Ascending aorta (tissue), 2 donors: ENCODE data around the gene MEDAG. TPM values are rescaled to one million over a fixed set of nuclear protein-coding genes. Genes with fewer than 3 reads are reported as not detected.
A peak's percentile ranks its signal among the peaks of the same experiment; 100 is the strongest.

Source experiments
- DNase-seq, 2 donors: peaks; one replicate each; pipeline ENCODE4 v3.0.0-alpha.2; 2019; ENCODE audit warnings: low spot score in 2 of 2
- H3K27ac ChIP-seq, 2 donors: fragments of 200-600 bp; sonication (generic); one replicate each; pipeline ENCODE4 v1.5.1; 2016 to 2017; ENCODE audit warnings: mild to moderate bottlenecking in 1 of 2
- H3K27me3 ChIP-seq: fragments of 200-600 bp; sonication (generic); one replicate; pipeline ENCODE4 v1.5.1; 2017
- H3K36me3 ChIP-seq, 2 donors: fragments of 200-600 bp; sonication (generic); one replicate each; pipeline ENCODE4 v1.5.1; 2016
- H3K4me1 ChIP-seq, 2 donors: fragments of 200-600 bp; sonication (generic); one replicate each; pipeline ENCODE4 v1.5.1; 2016 to 2017; ENCODE audit warnings: mild to moderate bottlenecking in 1 of 2
- H3K4me3 ChIP-seq, 2 donors: fragments of 200-600 bp; sonication (generic); one replicate each; pipeline ENCODE4 v1.5.1; 2016 to 2017; ENCODE audit warnings: mild to moderate bottlenecking in 1 of 2
- H3K9me3 ChIP-seq, 2 donors: fragments of 200-600 bp; sonication (generic); one replicate each; pipeline ENCODE4 v1.5.1; 2016
- intact Hi-C: fragments of 100-400 bp; cut with DNase I; formaldehyde crosslinking; loops from one replicate; pipeline ENCODE4 v1.15.1; 2023
- total RNA-seq: library from RNA; depleted of rRNA; stranded (reverse); fragments of >200 nt; gene quantifications from one replicate; pipeline ENCODE4 v1.1.0, GENCODE V29; 2016
- TF ChIP-seq, protein P1 (sequence below), 3 experiments: fragments of 200-600 bp in 2 of 3; fragments of 450-650 bp in 1 of 3; sonication (generic) in 2 of 3; IDR thresholded peaks; one replicate each; pipeline ENCODE4 v1.5.1; 2016 to 2019; ENCODE audit warnings: antibody characterized with exemption in 3 of 3, mild to moderate bottlenecking in 1 of 3, moderate library complexity in 1 of 3

MEDAG gene
- total RNA-seq, 1 donor from 2014 or later = 98.8 TPM

DNA sequence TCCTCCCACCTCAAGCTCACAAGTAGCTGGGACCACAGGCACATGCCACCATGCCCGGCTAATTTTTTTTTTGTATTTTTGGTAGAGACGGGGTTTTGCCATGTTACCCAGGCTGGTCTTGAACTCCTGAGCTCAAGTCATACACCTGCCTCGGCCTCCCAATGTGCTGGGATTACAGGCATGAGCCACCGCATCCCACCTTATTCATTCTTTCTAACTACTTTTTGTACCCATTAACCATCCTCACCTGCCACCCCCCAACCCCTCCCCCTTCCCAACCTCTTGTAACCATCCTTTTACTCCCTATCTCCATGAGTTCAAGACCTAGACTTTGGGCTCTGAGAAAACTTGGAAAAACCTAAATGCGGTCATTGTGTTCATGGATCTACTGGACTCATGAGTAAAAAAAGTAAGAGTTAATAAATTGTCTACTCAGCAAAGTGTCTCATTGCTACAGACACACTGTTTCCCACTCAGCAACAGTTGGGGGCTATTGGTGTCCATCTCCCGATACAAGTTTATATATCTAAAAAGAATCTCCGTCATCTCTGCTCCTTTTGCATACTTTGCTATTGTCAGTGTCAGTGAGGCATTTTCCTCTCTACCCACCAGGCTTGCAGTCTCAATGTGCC lies 44.1 kb upstream of the MEDAG start:
- H3K4me1 ChIP-seq = peaks cover 3 to 32% of the 10 kb centered on the region in 2 donors
- H3K27me3 ChIP-seq = no peaks in the 10 kb centered on the region
- no peaks in the 10 kb centered on the region for H3K36me3 ChIP-seq
- no peak overlapping the region for H3K4me3 ChIP-seq
- intact Hi-C loops = loop anchor here (5.0 to 10.0 kb wide), 3 partner anchors 115 to 397 kb away; partner anchors contain the start of gene HMGB1
- TF ChIP-seq, protein P1, sequence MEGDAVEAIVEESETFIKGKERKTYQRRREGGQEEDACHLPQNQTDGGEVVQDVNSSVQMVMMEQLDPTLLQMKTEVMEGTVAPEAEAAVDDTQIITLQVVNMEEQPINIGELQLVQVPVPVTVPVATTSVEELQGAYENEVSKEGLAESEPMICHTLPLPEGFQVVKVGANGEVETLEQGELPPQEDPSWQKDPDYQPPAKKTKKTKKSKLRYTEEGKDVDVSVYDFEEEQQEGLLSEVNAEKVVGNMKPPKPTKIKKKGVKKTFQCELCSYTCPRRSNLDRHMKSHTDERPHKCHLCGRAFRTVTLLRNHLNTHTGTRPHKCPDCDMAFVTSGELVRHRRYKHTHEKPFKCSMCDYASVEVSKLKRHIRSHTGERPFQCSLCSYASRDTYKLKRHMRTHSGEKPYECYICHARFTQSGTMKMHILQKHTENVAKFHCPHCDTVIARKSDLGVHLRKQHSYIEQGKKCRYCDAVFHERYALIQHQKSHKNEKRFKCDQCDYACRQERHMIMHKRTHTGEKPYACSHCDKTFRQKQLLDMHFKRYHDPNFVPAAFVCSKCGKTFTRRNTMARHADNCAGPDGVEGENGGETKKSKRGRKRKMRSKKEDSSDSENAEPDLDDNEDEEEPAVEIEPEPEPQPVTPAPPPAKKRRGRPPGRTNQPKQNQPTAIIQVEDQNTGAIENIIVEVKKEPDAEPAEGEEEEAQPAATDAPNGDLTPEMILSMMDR (IDR thresholded peaks at IDR 0.05) = no peak
- peak in 1 of 2 donors; percentile 53 for DNase-seq
- H3K9me3 ChIP-seq = no peaks in the 10 kb centered on the region
- H3K27ac ChIP-seq = peak overlapping the region; percentile 87 to 97

DNA sequence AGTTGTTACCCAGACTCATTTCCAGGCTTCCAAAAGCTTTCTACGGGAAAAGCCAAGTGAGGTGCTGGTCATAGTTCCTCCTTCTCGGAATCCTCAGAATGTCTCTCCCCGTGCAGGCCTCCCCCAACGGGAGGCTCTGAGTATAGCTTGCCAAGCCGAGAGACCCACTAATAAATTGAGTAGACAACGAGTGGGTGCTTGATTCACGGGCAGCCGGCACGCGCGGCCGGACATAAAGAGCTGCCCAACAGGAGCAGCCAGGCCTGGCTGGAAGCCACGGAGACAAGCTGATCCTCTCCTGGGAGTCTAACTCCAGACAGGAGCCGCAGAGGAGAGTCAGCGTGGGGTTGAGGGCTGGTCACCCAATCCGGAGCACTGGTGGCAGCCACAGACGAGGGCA lies 43.4 kb upstream of the MEDAG start:
- TF ChIP-seq, protein P1 (IDR thresholded peaks at IDR 0.05) = no peak
- Histone ChIP-seq H3K4me1 (peaks cover 3 to 32% of the 10 kb centered on the region in 2 donors), H3K4me3 (peak overlapping the region in 1 of 2 donors; percentile 28), H3K9me3 (no peaks in the 10 kb centered on the region), H3K36me3 (no peaks in the 10 kb centered on the region), H3K27me3 (no peaks in the 10 kb centered on the region), H3K27ac (peak overlapping the region; percentile 87 to 97)
- intact Hi-C loops = loop anchor here (1.0 to 10.0 kb wide), 4 partner anchors 13 to 398 kb away; partner anchors contain the start of gene HMGB1
- peak in 1 of 2 donors; percentile 88 for DNase-seq

DNA sequence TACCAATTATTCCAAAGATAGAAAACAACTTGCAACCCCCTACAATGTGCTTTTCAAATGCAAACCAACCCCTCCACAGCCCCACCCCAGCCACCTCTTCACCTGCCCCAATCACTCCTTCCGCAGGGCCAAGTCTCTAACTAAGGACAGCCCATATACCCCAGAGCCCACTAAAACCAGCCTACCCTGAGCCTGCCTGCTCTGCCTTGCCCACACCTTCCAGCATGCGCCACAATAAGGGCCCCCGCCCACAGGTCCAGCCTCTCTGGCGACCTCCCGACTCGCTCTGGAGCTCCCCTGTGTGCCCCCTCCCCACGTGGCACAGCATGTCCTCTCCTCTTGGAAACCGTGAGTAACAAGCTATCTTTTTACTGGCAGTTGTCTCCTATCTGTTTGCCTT lies 42.8 kb upstream of the MEDAG start:
- TF ChIP-seq, protein P1 (IDR thresholded peaks at IDR 0.05) = no peak
- Histone ChIP-seq H3K4me3 (no peak overlapping the region), H3K4me1 (peaks cover 3 to 32% of the 10 kb centered on the region in 2 donors), H3K9me3 (no peaks in the 10 kb centered on the region), H3K27ac (peak overlapping the region; percentile 87 to 97), H3K36me3 (no peaks in the 10 kb centered on the region), H3K27me3 (no peaks in the 10 kb centered on the region)
- intact Hi-C loops = loop anchor here (1.0 to 10.0 kb wide), 4 partner anchors 14 to 398 kb away; partner anchors contain the start of gene HMGB1
- peak in 1 of 2 donors; percentile 61 for DNase-seq

DNA sequence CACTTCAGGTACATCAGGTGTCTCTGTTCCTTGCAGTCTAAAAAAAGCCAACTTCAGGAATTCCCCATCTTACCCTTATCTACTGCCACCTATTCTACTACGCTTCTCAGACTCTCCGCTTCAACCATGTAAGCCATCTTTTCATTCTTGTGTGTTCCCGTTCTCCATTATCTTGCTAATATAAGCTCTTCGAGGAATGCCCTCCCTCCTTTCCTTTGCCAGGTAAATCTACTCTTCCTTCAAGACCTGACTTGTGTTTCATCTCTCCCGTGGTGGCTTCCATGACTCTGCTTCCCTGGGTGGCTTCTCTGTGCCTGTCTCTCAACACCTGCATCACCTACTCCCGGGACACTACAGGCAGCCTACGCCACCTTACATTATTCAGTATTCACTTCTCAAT lies 42.3 kb upstream of the MEDAG start:
- Histone ChIP-seq H3K27me3 (no peaks in the 10 kb centered on the region), H3K9me3 (no peaks in the 10 kb centered on the region), H3K27ac (peak overlapping the region; percentile 87 to 97), H3K4me1 (peaks cover 3 to 32% of the 10 kb centered on the region in 2 donors), H3K36me3 (no peaks in the 10 kb centered on the region), H3K4me3 (no peak overlapping the region)
- peak in 1 of 2 donors; percentile 59 for DNase-seq
- TF ChIP-seq, protein P1 (IDR thresholded peaks at IDR 0.05) = no peak
- intact Hi-C loops = loop anchor here (1.0 to 10.0 kb wide), 6 partner anchors 14 to 399 kb away; partner anchors contain the start of genes HMGB1 and MEDAG

DNA sequence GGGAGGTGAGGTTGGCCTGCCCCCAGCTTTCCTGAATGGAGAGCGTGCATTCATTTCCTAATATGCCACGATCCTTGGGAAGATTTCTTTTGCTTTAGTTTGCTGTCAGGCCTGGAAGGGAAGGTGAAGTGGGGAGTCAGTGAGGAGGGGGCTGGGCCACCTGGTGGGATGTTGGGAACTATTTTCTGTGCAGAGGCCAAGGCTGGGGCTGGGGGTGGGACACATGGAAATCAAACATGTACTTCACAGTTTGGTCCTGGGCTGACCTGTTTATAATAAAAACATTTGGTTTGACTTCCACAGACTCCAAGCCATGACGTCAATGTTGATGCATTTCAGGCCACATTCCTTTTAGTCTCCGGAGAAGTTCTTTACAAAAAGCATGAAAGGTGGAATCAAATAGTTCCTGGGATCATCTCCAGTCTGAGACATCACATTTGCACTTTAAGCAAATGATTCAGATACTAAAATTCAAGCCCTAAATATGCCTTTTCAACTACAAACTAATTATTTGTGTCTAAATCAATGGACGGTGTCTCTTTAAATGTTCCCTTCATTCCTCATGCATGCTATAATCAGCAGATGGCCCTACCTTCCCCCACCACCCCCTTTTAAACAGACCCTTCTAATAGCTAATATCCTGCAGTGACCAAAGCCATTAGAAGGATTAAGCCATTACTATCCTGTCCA lies 41.5 kb upstream of the MEDAG start:
- peak in 1 of 2 donors; percentile 73 for DNase-seq
- TF ChIP-seq, protein P1 (IDR thresholded peaks at IDR 0.05) = no peak
- Histone ChIP-seq H3K4me3 (peak overlapping the region in 1 of 2 donors; percentile 4), H3K9me3 (no peaks in the 10 kb centered on the region), H3K27me3 (no peaks in the 10 kb centered on the region), H3K27ac (peak overlapping the region; percentile 87 to 97), H3K36me3 (no peaks in the 10 kb centered on the region), H3K4me1 (peaks cover 3 to 38% of the 10 kb centered on the region in 2 donors)
- intact Hi-C loops = loop anchor here (1.0 to 10.0 kb wide), 11 partner anchors 17 to 442 kb away; partner anchors contain the start of genes HMGB1, MEDAG, UBE2L5 and USPL1
